Ovary (tissue), 9 donors: ENCODE results near the gene BORCS5. TPM values are rescaled to one million over a fixed set of nuclear protein-coding genes. Genes with fewer than 3 reads are reported as not detected.

ENCODE experiments used
- DNase-seq, 5 donors: peaks; one replicate each; pipeline ENCODE4 v3.0.0-alpha.2; 2019 to 2020
- H3K27ac ChIP-seq, 2 donors: fragments of 200-600 bp; one replicate each; pipeline versions ENCODE4 v1.5.1 to v1.8.0; 2019 to 2022
- H3K27me3 ChIP-seq: fragments of 200-600 bp; one replicate; pipeline ENCODE4 v1.8.0; 2022
- H3K36me3 ChIP-seq: fragments of 200-600 bp; sonication (generic); one replicate; pipeline ENCODE4 v1.5.1; 2019
- H3K4me1 ChIP-seq: one replicate; pipeline ENCODE4 v1.8.1; 2013; ENCODE audit warnings: mild to moderate bottlenecking, moderate library complexity; ENCODE audit not compliant: insufficient read depth
- H3K4me3 ChIP-seq: fragments of 200-600 bp; sonication (generic); one replicate; pipeline ENCODE4 v1.5.1; 2017
- H3K9me3 ChIP-seq, 2 donors: fragments of 200-600 bp in 1 of 2; sonication (generic) in 1 of 2; one replicate each; pipeline versions ENCODE4 v1.5.1 to v1.8.1; 2013 to 2019; ENCODE audit warnings: mild to moderate bottlenecking in 1 of 2, moderate library complexity in 1 of 2
- EP300 ChIP-seq: sonication (generic); formaldehyde crosslinking; IDR thresholded peaks from one replicate; pipeline ENCODE4 v1.6.1; 2017; ENCODE audit warnings: antibody characterized with exemption
- POLR2A ChIP-seq: fragments of 450-650 bp; IDR thresholded peaks from one replicate; pipeline ENCODE4 v1.6.1; 2017; ENCODE audit warnings: antibody characterized with exemption, mild to moderate bottlenecking, moderate library complexity
- WGBS, 3 donors: extraction: QIAGEN DNeasy Blood & Tissue Kit in 1 of 3; methylation state at CpG; one replicate each; pipeline versions ENCODE4 v1.1.5 to v1.1.7; 2013 to 2017; 5-methylcytosine and 5-hydroxymethylcytosine counted together
- intact Hi-C, 4 donors: fragments of 100-400 bp; cut with DNase I; formaldehyde crosslinking; loops; one replicate each; pipeline versions ENCODE4 v1.11.0 to v1.15.1; 2022 to 2023
- polyA plus RNA-seq, 2 donors: library from polyadenylated mRNA; stranded (reverse); fragments of 200-250 nt in 1 of 2; fragments of 350-450 nt in 1 of 2; fragmentation: Illumina TruSeq in 1 of 2; extraction: RNeasy Lipid Tissue Mini Kit (QIAGEN cat#74804) in 1 of 2; gene quantifications; one replicate each; pipeline ENCODE4 v1.2.3, GENCODE V29; 2013 to 2014
- total RNA-seq, 7 donors: library from RNA; depleted of rRNA in 2 of 7; stranded (reverse); fragments of >200 nt in 2 of 7; fragmentation: NEBNext Ultra II Directional in 3 of 7; extraction: Animal tissue kit (Norgen Biotek cat#: 25700) in 3 of 7; gene quantifications; one replicate each; pipeline versions ENCODE4 v1.1.0 to v1.2.4, GENCODE V29; 2016 to 2023
- TF ChIP-seq, protein P1 (sequence below), 3 donors: fragments of 450-650 bp in 2 of 3; fragments of 200-600 bp in 1 of 3; IDR thresholded peaks; one replicate each; pipeline versions ENCODE4 v1.5.1 to v1.8.0; 2016 to 2022; ENCODE audit warnings: antibody characterized with exemption in 3 of 3, mild to moderate bottlenecking in 1 of 3
- donor health status: DM: no; HTN: no; CAD: no; lungs with moderate emphysema.
- donor health status: DM: no; HTN: no; CAD: no.
- donor health status: Bipolar disorder and iron deficiency.
- donor health status: DM: yes; HTN: yes; CAD: no.
- donor health status: DM: no; HTN: no; CAD: no.
- donor health status: DM: yes; HTN: yes; CAD: no.

The BORCS5 gene
- total and polyA plus RNA-seq, 9 donors = 6.2 to 20.4 (median 11.5) TPM

DNA sequence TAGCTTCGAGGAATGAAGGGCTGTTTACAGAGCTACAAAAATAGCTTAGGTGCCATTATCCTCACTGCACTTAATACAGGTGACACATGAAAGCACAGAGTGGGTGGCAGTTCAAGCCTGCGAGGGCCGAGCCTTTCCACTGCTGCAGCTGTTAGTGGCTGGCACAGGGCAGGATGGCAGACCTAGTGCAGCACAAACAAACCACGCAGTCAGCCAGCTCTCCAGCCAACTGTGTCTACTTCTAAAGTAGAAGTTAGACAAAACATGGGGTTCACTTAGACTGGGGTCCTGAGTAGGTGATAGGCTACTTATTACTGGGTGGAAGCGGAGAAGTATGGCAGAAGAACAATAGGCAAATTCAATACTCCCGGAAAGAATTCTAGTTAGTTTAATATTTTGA lies 110.4 kb downstream of the BORCS5 start:
- TF ChIP-seq, protein P1, sequence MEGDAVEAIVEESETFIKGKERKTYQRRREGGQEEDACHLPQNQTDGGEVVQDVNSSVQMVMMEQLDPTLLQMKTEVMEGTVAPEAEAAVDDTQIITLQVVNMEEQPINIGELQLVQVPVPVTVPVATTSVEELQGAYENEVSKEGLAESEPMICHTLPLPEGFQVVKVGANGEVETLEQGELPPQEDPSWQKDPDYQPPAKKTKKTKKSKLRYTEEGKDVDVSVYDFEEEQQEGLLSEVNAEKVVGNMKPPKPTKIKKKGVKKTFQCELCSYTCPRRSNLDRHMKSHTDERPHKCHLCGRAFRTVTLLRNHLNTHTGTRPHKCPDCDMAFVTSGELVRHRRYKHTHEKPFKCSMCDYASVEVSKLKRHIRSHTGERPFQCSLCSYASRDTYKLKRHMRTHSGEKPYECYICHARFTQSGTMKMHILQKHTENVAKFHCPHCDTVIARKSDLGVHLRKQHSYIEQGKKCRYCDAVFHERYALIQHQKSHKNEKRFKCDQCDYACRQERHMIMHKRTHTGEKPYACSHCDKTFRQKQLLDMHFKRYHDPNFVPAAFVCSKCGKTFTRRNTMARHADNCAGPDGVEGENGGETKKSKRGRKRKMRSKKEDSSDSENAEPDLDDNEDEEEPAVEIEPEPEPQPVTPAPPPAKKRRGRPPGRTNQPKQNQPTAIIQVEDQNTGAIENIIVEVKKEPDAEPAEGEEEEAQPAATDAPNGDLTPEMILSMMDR (IDR thresholded peaks at IDR 0.05) = no peak
- intact Hi-C loops = no loop called here
- H3K4me1 ChIP-seq = no peaks in the 10 kb centered on the region
- H3K27me3 ChIP-seq = no peaks in the 10 kb centered on the region
- no peak overlapping the region for H3K4me3 ChIP-seq
- no peaks in the 10 kb centered on the region for H3K9me3 ChIP-seq
- WGBS, 3 donors = 65 to 83% (median 75%) methylated on average over 6 of the region's 6 CpGs
- no peak for DNase-seq
- H3K36me3 ChIP-seq = no peaks in the 10 kb centered on the region
- H3K27ac ChIP-seq = no peak overlapping the region

DNA sequence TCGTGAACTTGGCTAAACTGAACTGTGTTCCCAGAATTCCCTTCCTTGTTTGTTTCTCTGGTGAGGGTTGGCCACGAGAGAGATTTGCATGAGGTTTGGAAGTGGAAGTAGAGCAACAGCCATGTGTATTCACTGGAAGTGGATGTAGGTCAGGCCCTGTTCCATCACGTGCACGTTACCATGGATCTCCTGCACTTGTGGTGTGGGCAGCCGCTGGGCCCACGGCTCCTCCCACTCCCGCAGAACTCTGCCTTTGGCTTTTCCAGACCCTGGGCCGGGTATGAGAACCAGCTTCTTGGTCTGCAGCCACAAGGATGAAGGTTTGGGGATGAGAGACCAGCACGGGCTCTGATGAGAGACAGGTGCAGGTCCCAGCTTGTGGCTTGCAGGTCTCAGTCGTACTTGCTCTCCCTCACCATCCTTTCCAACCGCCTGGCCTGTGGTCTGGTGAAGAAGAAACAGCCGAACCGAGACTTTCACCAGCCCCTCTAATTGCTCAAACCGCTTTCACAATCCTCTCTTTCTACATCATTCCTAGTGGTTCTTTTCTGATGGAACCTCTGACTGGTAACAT lies 110.9 kb downstream of the BORCS5 start:
- TF ChIP-seq POLR2A (no peak), EP300 (no peak)
- TF ChIP-seq, protein P1 (IDR thresholded peaks at IDR 0.05) = no peak
- intact Hi-C loops = no loop called here
- Histone ChIP-seq H3K36me3 (no peaks in the 10 kb centered on the region), H3K27me3 (no peaks in the 10 kb centered on the region), H3K4me1 (no peaks in the 10 kb centered on the region), H3K27ac (no peak overlapping the region), H3K4me3 (no peak overlapping the region), H3K9me3 (no peaks in the 10 kb centered on the region)
- peak in 1 of 5 donors; percentile 20 for DNase-seq
- 74 to 80% (median 77%) methylated on average over 14 of the region's 14 CpGs for WGBS, 3 donors

DNA sequence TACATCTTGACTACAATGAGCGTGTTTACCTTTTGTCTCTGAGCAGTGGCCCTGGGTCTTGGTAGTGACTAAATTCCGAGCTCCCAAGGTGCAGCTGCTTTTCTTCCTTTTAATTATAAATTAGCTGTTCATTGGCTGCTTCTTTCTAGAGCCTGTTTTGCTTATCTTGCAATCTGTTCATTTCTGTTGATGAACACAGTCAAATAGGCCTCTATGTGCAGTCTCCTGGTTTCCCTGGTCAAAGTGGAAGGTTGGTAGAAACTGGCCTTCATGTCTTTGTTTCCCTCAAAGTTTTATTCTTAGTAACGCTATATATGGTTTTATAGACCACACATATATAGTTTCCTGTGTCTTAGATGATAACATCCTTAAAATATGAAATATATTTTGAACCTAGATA lies 111.7 kb downstream of the BORCS5 start:
- H3K27me3 ChIP-seq = no peaks in the 10 kb centered on the region
- no peaks in the 10 kb centered on the region for H3K9me3 ChIP-seq
- TF ChIP-seq POLR2A = no peak
- TF ChIP-seq EP300 = no peak
- TF ChIP-seq, protein P1 (IDR thresholded peaks at IDR 0.05) = no peak
- WGBS, 3 donors = 75 to 98% (median 96%) methylated on average over 3 of the region's 3 CpGs
- intact Hi-C loops = no loop called here
- no peak overlapping the region for H3K27ac ChIP-seq
- H3K4me3 ChIP-seq = no peak overlapping the region
- no peaks in the 10 kb centered on the region for H3K36me3 ChIP-seq
- no peak for DNase-seq
- H3K4me1 ChIP-seq = no peaks in the 10 kb centered on the region

DNA sequence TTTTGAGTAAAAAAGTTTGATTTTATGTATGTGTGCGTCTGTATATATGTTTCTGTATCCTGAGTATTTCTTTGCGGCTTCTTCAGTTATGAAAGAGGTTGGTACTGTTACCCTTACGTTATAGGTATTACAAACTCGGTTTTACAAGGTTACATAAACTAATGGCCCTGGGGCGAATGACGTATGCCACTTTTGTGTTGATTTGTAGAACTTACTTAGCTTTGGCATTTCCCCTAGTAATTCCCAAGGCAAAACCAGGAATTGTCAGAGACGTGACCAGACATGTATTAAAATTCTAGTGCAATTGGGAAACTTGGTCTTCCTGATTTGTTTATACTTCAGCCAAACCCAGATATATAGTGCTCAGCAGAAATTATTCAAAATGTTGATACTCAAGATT lies 112.5 kb downstream of the BORCS5 start:
- WGBS, 3 donors = 94 to 96% (median 94%) methylated on average over 7 of the region's 7 CpGs
- TF ChIP-seq POLR2A (no peak), EP300 (no peak)
- TF ChIP-seq, protein P1 (IDR thresholded peaks at IDR 0.05) = no peak
- Histone ChIP-seq H3K9me3 (no peaks in the 10 kb centered on the region), H3K36me3 (no peaks in the 10 kb centered on the region), H3K27me3 (no peaks in the 10 kb centered on the region), H3K4me1 (no peaks in the 10 kb centered on the region), H3K4me3 (no peak overlapping the region), H3K27ac (no peak overlapping the region)
- no peak for DNase-seq
- intact Hi-C loops = no loop called here
